AG04449 (cell line): ENCODE results near the gene TMTC1.
"Not testable (repeated sequence)": the region's sequence is repeated elsewhere in the genome, so short reads cannot be mapped to it uniquely, and the experiment has no call there.

ENCODE experiments used
- CTCF ChIA-PET: fragments of 350-600 bp; formaldehyde crosslinking; extraction: SDS; loops from one replicate; lab custom pipeline; 2021; ENCODE audit warnings: antibody characterized with exemption; lab: Yijun Ruan, JAX
- POLR2A ChIA-PET: fragments of 400-600, 350-600 bp; formaldehyde crosslinking; extraction: SDS; loops from one replicate; lab custom pipeline; 2020; ENCODE audit warnings: antibody characterized with exemption, inconsistent platforms; lab: Yijun Ruan, JAX
- DNase-seq: peaks from one replicate; pipeline ENCODE4 v3.0.0-alpha.2; 2010; ENCODE audit warnings: low read depth, low spot score
- H3K4me3 ChIP-seq: 2 replicates; pipeline ENCODE4 v1.5.1; 2011; ENCODE audit warnings: low read depth, mild to moderate bottlenecking, control low read depth, low read length
- TF ChIP-seq, protein P1 (sequence below): IDR thresholded peaks from one replicate; pipeline ENCODE4 v1.5.1; 2011; ENCODE audit warnings: mild to moderate bottlenecking, moderate library complexity, low read length, control low read depth, inconsistent platforms; ENCODE audit not compliant: insufficient read depth; ENCODE audit errors: missing control alignments

TMTC1 gene

DNA sequence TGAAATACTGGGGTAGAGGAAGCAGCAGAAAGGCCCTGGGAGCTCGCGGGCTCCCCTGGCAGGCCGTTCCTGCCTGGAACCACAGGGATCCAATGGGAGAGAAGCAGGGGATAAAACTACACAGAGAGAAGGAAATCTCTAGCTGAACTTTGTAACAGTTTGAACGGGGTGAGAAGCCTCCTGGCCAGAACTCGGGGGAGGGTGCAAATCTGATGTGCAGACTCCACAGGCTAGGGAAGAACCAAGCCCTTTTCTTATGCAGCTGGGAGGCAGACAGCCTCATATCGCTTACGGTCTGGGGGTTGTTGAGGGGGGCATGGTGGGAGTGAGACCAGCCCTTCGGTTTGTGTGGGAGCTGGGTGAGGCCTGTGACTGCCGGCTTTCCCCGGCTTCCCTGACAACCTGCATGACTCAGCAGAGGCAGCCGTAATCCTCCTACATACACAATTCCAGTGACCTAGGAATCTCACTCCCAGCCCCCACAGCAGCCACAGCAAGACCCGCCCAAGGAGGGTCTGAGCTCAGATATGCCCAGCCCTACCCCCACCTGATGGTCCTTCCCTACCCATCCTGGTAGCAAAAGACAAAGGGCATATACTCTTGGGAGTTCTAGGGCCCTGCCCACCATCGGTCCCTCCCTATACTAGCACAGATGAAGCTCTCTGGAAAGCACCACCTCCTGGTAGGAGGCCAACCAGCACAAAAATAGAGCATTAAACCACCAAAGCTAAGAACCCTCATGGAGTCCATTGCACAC lies 143.0 kb downstream of the TMTC1 start:
- TF ChIP-seq, protein P1, sequence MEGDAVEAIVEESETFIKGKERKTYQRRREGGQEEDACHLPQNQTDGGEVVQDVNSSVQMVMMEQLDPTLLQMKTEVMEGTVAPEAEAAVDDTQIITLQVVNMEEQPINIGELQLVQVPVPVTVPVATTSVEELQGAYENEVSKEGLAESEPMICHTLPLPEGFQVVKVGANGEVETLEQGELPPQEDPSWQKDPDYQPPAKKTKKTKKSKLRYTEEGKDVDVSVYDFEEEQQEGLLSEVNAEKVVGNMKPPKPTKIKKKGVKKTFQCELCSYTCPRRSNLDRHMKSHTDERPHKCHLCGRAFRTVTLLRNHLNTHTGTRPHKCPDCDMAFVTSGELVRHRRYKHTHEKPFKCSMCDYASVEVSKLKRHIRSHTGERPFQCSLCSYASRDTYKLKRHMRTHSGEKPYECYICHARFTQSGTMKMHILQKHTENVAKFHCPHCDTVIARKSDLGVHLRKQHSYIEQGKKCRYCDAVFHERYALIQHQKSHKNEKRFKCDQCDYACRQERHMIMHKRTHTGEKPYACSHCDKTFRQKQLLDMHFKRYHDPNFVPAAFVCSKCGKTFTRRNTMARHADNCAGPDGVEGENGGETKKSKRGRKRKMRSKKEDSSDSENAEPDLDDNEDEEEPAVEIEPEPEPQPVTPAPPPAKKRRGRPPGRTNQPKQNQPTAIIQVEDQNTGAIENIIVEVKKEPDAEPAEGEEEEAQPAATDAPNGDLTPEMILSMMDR, result no peak
- ChIA-PET POLR2A (no interaction called here), CTCF (no interaction called here)
- no peak overlapping the region for H3K4me3 ChIP-seq
- DNase-seq, result no peak

DNA sequence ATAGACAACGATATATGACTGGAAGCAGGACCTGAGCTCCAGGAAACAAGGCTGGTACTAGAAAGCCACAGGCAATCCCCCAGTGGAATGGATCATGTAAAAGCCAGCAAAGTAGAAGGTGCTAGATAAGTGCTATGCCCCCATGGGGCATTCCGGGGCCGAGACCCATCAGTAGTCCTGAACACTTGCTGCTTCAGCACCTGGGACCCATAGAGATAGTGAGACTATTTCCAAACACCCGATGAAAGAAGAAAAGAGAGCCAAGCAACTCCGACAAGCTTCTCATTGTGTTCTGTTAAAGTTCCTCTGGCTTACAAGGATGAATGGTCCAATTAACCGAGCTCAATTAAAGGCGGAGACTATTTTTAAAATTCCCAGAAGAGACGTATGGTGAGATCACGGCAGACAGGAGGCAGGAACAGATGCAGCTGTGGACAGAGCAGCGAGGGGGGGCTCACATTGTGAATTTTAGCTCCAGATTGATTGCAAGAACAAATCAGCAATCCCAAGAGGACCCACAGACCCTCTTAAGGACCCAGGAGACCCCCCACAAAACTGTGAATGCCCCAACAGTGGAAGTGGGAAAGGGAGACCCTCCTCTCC lies 143.7 kb downstream of the TMTC1 start:
- no peak for DNase-seq
- ChIA-PET POLR2A (no interaction called here), CTCF (no interaction called here)

DNA sequence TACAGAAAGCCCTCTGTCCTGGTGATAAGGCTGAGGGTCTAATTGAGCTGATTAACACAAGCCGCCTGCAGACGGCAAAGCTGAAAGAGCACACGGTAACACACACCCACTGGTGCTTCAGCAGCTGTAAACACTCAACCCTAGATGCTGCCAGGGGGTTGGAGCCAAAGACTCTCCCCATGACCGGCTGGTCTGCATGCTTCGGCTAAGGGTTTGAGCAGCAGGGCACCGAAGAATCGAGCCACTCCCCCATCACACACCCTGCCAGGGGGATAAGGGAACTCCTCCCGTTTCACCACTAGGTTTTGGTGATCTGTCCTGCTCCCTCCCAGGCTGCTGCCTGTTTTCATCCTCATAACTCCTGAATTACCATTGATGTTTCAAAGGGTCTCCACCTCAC lies 145.2 kb downstream of the TMTC1 start:
- CTCF ChIA-PET, result no interaction called here
- no peak for DNase-seq
- TF ChIP-seq, protein P1, result no peak
- H3K4me3 ChIP-seq, result no peak overlapping the region
- POLR2A ChIA-PET, result no interaction called here

More for the DNA sequence above, 143.7 kb downstream of the TMTC1 start:
- TF ChIP-seq, protein P1, result no peak
- H3K4me3 ChIP-seq, result no peak overlapping the region

DNA sequence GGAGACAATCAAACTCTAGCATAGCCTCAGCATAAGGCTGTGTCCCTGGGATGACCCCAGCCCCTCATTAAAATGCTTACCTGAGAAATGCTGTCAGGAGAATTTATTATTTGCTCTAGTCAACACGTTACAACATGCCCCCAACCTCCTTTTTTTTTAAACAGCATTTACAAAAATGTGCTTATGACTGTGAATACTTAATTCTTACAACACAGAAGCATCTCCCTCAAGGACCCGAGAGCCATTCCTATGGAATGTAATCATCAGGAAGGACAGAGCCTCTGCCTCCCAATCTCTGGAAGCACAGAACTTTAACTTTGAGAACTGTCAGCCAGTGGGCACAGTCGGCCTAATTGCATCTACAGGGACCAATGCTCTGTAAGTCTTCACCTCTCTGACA lies 149.7 kb downstream of the TMTC1 start:
- TF ChIP-seq, protein P1, result no peak
- POLR2A ChIA-PET, result no interaction called here
- no peak overlapping the region for H3K4me3 ChIP-seq
- CTCF ChIA-PET, result no interaction called here
- no peak for DNase-seq

DNA sequence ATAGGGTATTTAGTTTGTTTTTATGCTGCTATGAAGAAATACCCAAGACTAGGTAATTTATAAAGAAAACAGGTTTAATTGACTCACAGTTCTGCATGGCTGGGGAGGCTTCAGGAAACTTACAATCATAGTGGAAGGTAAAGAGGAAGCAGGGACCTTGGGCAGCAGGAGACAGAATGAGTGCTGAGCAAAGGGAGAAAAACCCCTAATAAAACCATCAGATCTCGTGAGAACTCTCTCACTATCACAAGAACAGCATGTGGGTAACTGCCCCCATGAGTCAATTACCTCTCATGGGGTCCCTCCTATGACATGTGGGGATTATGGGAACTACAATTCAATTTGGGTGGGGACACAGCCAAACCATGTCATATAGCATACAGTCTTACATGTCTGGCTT lies 153.6 kb downstream of the TMTC1 start:
- POLR2A ChIA-PET, H3K4me3 ChIP-seq, CTCF ChIA-PET, DNase-seq: not testable (repeated sequence)

DNA sequence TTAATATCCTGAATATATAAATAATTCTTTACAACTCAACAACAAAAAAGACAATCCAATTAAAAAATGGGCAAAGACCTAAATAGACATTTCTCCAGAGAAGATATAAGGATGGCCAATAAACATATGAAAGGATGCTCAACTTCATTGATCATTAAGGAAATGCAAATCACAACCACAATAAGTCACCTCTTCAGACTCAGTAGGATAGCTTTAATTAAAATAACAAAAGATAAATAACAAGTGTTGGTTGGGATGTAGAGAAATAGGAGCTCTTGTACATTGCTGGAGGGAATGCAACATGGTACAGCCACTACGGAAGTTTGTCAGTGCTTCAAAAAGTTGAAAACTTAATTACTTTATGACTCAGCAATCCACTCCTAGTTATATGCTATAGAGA lies 156.5 kb downstream of the TMTC1 start:
- DNase-seq, result no peak
- ChIA-PET POLR2A (no interaction called here), CTCF (no interaction called here)
- no peak overlapping the region for H3K4me3 ChIP-seq
- TF ChIP-seq, protein P1, result no peak
